Neural crest cell (in vitro differentiated cells): ENCODE results near the gene NTM. TPM values are rescaled to one million over a fixed set of nuclear protein-coding genes. Genes with fewer than 3 reads are reported as not detected.

Experiments
- DNase-seq: peaks from one replicate; pipeline ENCODE4 v3.0.0; 2021; ENCODE audit warnings: low read depth, mixed read lengths, low spot score
- H3K27ac Mint-ChIP-seq: one replicate; pipeline ENCODE4 v1.8.0; 2021; ENCODE audit warnings: mild to moderate bottlenecking, mixed read lengths; ENCODE audit not compliant: unreplicated experiment
- H3K27me3 Mint-ChIP-seq: 2 replicates; pipeline ENCODE4 v1.8.0; 2021; ENCODE audit warnings: low read depth, mild to moderate bottlenecking, mixed read lengths
- H3K36me3 Mint-ChIP-seq: 2 replicates; pipeline ENCODE4 v1.8.0; 2021; ENCODE audit warnings: low read depth, mild to moderate bottlenecking, mixed read lengths
- H3K4me1 Mint-ChIP-seq: 2 replicates; pipeline ENCODE4 v1.8.0; 2021; ENCODE audit warnings: mixed read lengths
- H3K4me3 Mint-ChIP-seq: one replicate; pipeline ENCODE4 v1.8.0; 2021; ENCODE audit warnings: mild to moderate bottlenecking, mixed read lengths
- H3K9me3 Mint-ChIP-seq: 2 replicates; pipeline ENCODE4 v1.8.0; 2021; ENCODE audit warnings: mixed read lengths
- total RNA-seq: library from RNA; stranded (reverse); gene quantifications from 2 replicates; pipeline ENCODE4 v1.2.1, GENCODE V29; 2021
- TF ChIP-seq, protein P1 (sequence below): fragments of 200-600 bp; sonication (generic); conservative IDR thresholded peaks from 2 replicates; pipeline ENCODE4 v1.5.0; 2021; ENCODE audit warnings: antibody characterized with exemption, mild to moderate bottlenecking

Gene NTM
- total RNA-seq, 1 donor from 2014 or later = 11.3 TPM

DNA sequence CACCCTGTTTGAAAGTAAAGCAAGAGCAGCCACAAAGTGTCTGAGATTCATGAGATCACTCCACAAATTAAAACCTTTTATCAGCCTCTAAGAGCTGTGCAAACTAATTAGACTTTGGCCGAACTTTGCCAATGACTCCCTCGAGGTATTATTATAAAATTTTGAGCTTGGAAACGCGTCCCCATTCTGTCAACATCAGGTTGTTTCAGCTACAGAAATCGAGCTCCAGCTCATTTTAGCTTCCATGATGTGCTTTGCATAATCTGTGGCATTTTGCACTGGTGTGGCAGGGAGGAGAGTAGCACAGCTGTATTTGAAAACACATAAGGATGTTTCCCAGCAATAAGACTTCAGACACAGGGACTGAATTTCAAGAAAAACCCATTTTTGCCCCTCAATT is 872.2 kb downstream of the NTM start:
- no peaks in the 10 kb centered on the region for H3K27me3 Mint-ChIP-seq
- H3K9me3 Mint-ChIP-seq = no peaks in the 10 kb centered on the region
- no peak overlapping the region for H3K4me3 Mint-ChIP-seq
- no peaks in the 10 kb centered on the region for H3K36me3 Mint-ChIP-seq
- DNase-seq = no peak
- no peak overlapping the region for H3K27ac Mint-ChIP-seq
- peaks cover 21% of the 10 kb centered on the region for H3K4me1 Mint-ChIP-seq
- TF ChIP-seq, protein P1, sequence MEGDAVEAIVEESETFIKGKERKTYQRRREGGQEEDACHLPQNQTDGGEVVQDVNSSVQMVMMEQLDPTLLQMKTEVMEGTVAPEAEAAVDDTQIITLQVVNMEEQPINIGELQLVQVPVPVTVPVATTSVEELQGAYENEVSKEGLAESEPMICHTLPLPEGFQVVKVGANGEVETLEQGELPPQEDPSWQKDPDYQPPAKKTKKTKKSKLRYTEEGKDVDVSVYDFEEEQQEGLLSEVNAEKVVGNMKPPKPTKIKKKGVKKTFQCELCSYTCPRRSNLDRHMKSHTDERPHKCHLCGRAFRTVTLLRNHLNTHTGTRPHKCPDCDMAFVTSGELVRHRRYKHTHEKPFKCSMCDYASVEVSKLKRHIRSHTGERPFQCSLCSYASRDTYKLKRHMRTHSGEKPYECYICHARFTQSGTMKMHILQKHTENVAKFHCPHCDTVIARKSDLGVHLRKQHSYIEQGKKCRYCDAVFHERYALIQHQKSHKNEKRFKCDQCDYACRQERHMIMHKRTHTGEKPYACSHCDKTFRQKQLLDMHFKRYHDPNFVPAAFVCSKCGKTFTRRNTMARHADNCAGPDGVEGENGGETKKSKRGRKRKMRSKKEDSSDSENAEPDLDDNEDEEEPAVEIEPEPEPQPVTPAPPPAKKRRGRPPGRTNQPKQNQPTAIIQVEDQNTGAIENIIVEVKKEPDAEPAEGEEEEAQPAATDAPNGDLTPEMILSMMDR = no peak

DNA sequence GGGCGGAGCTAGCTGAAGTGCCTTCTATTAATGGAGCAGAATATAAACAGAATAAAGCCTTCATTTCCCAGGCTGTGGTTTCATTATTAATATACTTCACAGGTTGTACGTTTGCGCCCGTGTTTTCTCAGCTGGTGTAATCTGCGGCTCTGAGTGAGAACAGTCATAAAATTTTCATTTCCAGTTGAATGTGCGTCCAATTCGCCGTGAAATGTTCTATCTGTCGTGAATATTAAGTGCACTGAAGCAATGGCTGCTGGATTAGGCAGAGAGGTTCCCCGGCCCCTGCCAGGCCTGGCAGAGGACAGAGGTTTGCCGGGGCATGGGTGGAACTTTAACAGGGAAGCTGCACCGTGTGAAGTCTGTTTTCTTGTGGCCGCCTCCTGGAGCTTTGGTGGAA is 874.4 kb downstream of the NTM start:
- Mint-ChIP-seq H3K27ac (peak overlapping the region; percentile 62), H3K4me3 (no peak overlapping the region)
- TF ChIP-seq, protein P1 = no peak

DNA sequence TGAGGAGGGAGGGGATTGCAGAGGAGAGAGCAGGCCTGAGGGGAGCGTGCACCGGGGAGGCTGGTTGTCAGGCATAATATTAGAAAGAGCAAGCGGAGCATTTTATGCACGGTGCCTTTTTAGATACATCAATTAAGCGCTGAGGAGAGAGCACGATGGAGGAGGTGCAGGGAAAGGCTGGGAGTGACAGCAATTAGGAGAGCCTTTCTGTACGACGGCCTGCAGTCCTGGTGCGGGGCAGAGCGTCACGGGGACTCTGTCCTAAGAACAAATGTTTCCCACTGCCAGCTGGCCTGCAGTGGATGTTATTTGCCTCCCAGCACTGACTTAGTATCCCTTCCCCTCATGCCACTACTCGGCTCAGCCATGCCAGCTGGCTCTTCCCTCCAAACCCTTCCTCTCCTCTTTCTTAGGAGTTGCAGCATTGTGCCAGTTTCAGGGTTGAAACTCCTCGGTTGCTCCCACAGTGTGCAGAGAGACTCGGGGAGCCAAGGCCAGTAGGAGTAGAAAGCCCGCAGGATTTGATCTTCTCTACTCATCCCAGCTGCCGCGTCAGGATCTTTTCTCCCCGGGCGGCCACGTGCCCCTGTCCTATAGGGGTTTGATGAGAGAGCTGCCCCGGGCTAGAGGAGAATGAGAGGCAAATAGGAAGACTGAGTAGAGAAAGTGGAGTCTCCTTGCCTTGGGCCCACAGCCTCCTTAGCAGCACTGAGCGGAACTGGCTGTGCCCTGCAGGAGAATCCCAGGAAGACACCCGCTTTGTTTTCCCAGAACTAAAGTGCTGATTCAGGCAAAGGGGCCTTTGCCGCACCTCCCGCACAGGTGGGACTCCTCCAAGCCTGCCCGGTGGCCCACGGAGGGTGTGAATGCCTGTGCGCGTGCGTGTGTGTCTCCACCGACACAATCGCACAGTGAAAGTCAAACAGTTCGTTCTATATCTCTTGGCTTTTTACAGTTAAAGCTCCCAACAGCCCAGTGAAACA is 875.3 kb downstream of the NTM start:
- no peak overlapping the region for H3K4me3 Mint-ChIP-seq
- H3K36me3 Mint-ChIP-seq = no peaks in the 10 kb centered on the region
- TF ChIP-seq, protein P1 = no peak
- no peaks in the 10 kb centered on the region for H3K9me3 Mint-ChIP-seq
- peaks cover 21% of the 10 kb centered on the region for H3K4me1 Mint-ChIP-seq
- H3K27me3 Mint-ChIP-seq = no peaks in the 10 kb centered on the region
- peak overlapping the region; percentile 62 for H3K27ac Mint-ChIP-seq
- DNase-seq = no peak

More for the DNA sequence above, 874.4 kb downstream of the NTM start:
- Mint-ChIP-seq H3K27me3 (no peaks in the 10 kb centered on the region), H3K9me3 (no peaks in the 10 kb centered on the region), H3K36me3 (no peaks in the 10 kb centered on the region), H3K4me1 (peaks cover 21% of the 10 kb centered on the region)
- DNase-seq = no peak

DNA sequence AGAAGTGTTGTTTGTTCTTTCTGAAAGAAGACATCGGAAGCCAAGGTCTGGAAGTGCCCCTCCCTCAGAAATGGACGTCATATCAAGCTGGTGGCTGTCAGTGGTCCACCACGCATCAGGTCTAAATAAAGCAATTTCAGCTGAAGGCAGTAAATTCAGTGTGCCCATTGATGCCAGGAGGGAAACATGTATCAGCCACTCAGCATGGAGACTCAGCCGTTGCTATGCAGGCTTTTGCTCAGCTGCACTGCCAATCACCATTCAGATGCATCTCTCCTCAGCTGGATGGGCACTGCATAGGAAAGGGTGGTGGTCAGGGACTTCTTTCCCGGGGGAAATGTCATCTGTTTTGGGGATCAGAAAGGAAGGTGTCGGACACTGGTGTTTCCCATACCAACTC is 878.2 kb downstream of the NTM start:
- no peak for DNase-seq
- Mint-ChIP-seq H3K9me3 (no peaks in the 10 kb centered on the region), H3K27me3 (no peaks in the 10 kb centered on the region), H3K4me1 (peaks cover 15% of the 10 kb centered on the region), H3K27ac (no peak overlapping the region), H3K36me3 (peaks cover 2% of the 10 kb centered on the region), H3K4me3 (no peak overlapping the region)
- TF ChIP-seq, protein P1 = no peak

DNA sequence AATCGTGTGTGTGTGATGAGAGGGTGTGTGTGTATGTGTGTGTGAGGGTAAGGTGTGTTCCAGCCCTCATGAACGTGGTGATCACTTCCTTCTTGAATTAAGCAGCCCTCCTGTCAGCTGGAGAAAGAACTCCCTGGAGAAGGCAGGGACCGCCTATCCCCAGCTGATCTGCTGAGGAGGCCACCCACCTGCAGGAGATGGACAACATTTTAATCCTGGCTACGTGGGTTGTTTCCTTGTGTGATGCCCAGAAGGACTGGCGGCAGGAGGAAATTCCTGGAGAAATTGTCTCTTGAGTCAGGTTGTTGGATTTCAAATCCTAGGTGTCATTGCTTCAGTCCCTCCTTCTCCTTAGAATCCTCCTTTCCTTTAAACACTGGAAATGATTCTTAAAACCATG is 878.8 kb downstream of the NTM start:
- Mint-ChIP-seq H3K9me3 (no peaks in the 10 kb centered on the region), H3K36me3 (peaks cover 2% of the 10 kb centered on the region), H3K27me3 (no peaks in the 10 kb centered on the region), H3K27ac (no peak overlapping the region), H3K4me1 (peaks cover 15% of the 10 kb centered on the region), H3K4me3 (no peak overlapping the region)
- TF ChIP-seq, protein P1 = no peak
- DNase-seq = no peak
